SU-DHL-6 (cell line): ENCODE data around the gene PC.

Source experiments
- H2AFZ ChIP-seq: fragments of 200-600 bp; sonication (generic); 2 replicates; pipeline ENCODE4 v1.6.1; 2014; ENCODE audit warnings: low read depth, mild to moderate bottlenecking, moderate library complexity, mixed read lengths, antibody characterized with exemption, low read length; ENCODE audit not compliant: severe bottlenecking
- H3F3A ChIP-seq: fragments of 200-600 bp; shearing (Covaris generic); 2 replicates; pipeline ENCODE4 v1.6.0; 2016; ENCODE audit warnings: antibody characterized with exemption, mild to moderate bottlenecking; ENCODE audit not compliant: insufficient read depth
- H3K27ac ChIP-seq: fragments of 200-600 bp; sonication (generic); 2 replicates; pipeline ENCODE4 v1.5.1; 2016; ENCODE audit warnings: low read depth, mild to moderate bottlenecking, low read length, moderate library complexity, mixed read lengths
- H3K27me3 ChIP-seq: fragments of 200-600 bp; sonication (generic), shearing (Covaris generic); 2 replicates; pipeline ENCODE4 v1.6.0; 2014; ENCODE audit warnings: mild to moderate bottlenecking, low read length
- H3K36me3 ChIP-seq: fragments of 200-600 bp; sonication (generic); 2 replicates; pipeline ENCODE4 v1.6.1; 2014; ENCODE audit warnings: mild to moderate bottlenecking, low read length, mixed read lengths
- H3K4me2 ChIP-seq: fragments of 300-600, 200-600 bp; shearing (Covaris generic), sonication (generic); 2 replicates; pipeline ENCODE4 v1.6.0; 2014; ENCODE audit warnings: low read length, low read depth, mild to moderate bottlenecking; ENCODE audit not compliant: poor library complexity, severe bottlenecking
- H3K4me3 ChIP-seq: fragments of 200-600 bp; sonication (generic); 2 replicates; pipeline ENCODE4 v1.5.1; 2014; ENCODE audit warnings: antibody characterized with exemption, low read length, mild to moderate bottlenecking, mixed read lengths; ENCODE audit not compliant: insufficient read depth, poor library complexity, severe bottlenecking
- H3K79me2 ChIP-seq: fragments of 200-600 bp; sonication (generic); 2 replicates; pipeline ENCODE4 v1.6.1; 2014; ENCODE audit warnings: mild to moderate bottlenecking, low read length, moderate library complexity; ENCODE audit not compliant: insufficient read depth
- H3K9ac ChIP-seq: fragments of 200-600 bp; sonication (generic); 2 replicates; pipeline ENCODE4 v1.7.0; 2014; ENCODE audit warnings: mild to moderate bottlenecking, low read length
- H3K9me2 ChIP-seq: fragments of 200-600 bp; sonication (generic); replicated peaks from 2 replicates; pipeline ENCODE4 v1.6.1; 2014; ENCODE audit warnings: low read length; ENCODE audit not compliant: insufficient read depth
- H3K9me3 ChIP-seq: fragments of 200-600 bp; sonication (generic); 2 replicates; pipeline ENCODE4 v1.6.1; 2014; ENCODE audit warnings: low read length, mixed read lengths; ENCODE audit not compliant: insufficient read depth
- H4K20me1 ChIP-seq: fragments of 200-600 bp; sonication (generic); 2 replicates; pipeline ENCODE4 v1.6.1; 2014; ENCODE audit warnings: low read depth, mild to moderate bottlenecking, antibody characterized with exemption, low read length, moderate library complexity, mixed read lengths
- CTCF ChIP-seq: fragments of 200-600 bp; sonication (generic); IDR thresholded peaks from one replicate; pipeline ENCODE4 v1.5.1; 2017; ENCODE audit warnings: antibody characterized with exemption, mild to moderate bottlenecking, low read length, moderate library complexity; ENCODE audit not compliant: insufficient read depth, poor library complexity, severe bottlenecking
- EZH2phosphoT487 ChIP-seq: fragments of 200-600 bp; sonication (generic), shearing (Covaris generic); conservative IDR thresholded peaks from 2 replicates; pipeline ENCODE4 v1.6.1; 2018; ENCODE audit warnings: mild to moderate bottlenecking, antibody characterized with exemption, low read length, moderate library complexity, mixed read lengths

The PC gene

GRCh38 chr11:66979336-66979980 is 21.3 kb upstream of the PC start:
- Histone ChIP-seq H4K20me1 (no peaks in the 10 kb centered on the region), H3F3A (no peaks in the 10 kb centered on the region), H2AFZ (no peak overlapping the region), H3K4me2 (no peak overlapping the region), H3K79me2 (no peaks in the 10 kb centered on the region), H3K4me3 (no peak overlapping the region), H3K9me2 (no peaks in the 10 kb centered on the region), H3K9ac (no peak overlapping the region), H3K9me3 (no peaks in the 10 kb centered on the region), H3K27me3 (no peaks in the 10 kb centered on the region), H3K36me3 (no peaks in the 10 kb centered on the region), H3K27ac (no peak overlapping the region)
- TF ChIP-seq CTCF (no peak), EZH2phosphoT487 (no peak)

DNA sequence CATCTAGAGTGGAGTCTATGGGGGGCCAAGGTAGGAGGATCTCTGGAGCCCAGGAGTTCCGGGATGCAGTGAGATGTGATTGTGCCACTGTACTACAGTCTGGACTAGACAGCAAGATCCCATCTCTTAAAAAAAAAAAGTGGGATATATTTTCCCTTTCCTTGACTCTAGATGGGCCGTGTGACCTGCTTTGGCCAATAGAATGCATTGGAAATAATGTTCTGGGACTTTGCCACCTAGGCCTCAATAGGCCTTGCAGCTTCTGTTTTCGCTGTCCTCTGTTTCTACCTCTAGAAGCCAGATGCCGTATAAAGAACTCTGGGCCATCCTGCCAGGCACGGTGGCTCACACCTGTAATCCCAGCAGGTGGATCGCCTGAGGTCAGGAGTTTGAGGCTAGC is 20.5 kb upstream of the PC start:
- no peak overlapping the region for H3K27ac ChIP-seq
- no peak overlapping the region for H3K9ac ChIP-seq
- H3K36me3 ChIP-seq = no peaks in the 10 kb centered on the region
- no peaks in the 10 kb centered on the region for H3K9me3 ChIP-seq
- H3K9me2 ChIP-seq = no peaks in the 10 kb centered on the region
- TF ChIP-seq EZH2phosphoT487 (no peak), CTCF (no peak)
- H3K79me2 ChIP-seq = no peaks in the 10 kb centered on the region
- no peak overlapping the region for H3K4me2 ChIP-seq
- H3K27me3 ChIP-seq = no peaks in the 10 kb centered on the region
- H2AFZ ChIP-seq = no peak overlapping the region
- no peaks in the 10 kb centered on the region for H4K20me1 ChIP-seq
- H3K4me3 ChIP-seq = no peak overlapping the region
- H3F3A ChIP-seq = no peaks in the 10 kb centered on the region

DNA sequence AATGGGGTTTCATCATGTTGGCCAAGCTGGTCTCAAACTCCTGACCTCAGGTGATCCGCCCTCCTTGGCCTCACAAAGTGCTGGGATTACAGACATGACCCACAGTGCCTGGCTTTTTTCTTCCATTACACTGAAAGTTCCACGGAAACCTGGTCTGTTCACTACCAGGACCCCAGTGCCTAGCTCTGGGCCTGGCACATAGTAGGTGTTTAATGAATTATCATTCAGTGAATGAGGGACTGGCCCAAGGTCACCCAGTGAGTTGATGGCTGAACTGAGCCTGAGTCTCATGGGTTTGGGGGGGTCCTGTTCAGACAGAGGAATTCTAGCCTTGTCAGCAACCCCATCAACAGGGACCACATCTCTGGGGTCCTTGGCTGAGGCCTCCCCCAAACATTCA is 20.0 kb upstream of the PC start:
- H3K36me3 ChIP-seq = no peaks in the 10 kb centered on the region
- H3K4me2 ChIP-seq = no peak overlapping the region
- H3K9ac ChIP-seq = no peak overlapping the region
- H3K79me2 ChIP-seq = no peaks in the 10 kb centered on the region
- no peak overlapping the region for H2AFZ ChIP-seq
- H3K27ac ChIP-seq = no peak overlapping the region
- H4K20me1 ChIP-seq = no peaks in the 10 kb centered on the region
- no peak overlapping the region for H3K4me3 ChIP-seq
- H3K9me3 ChIP-seq = no peaks in the 10 kb centered on the region
- H3K9me2 ChIP-seq = no peaks in the 10 kb centered on the region
- H3F3A ChIP-seq = no peaks in the 10 kb centered on the region
- H3K27me3 ChIP-seq = no peaks in the 10 kb centered on the region
- TF ChIP-seq CTCF = no peak
- no peak for TF ChIP-seq EZH2phosphoT487
